B cell (primary cell): ENCODE results near the gene PIK3R1. TPM values are rescaled to one million over a fixed set of nuclear protein-coding genes. Genes with fewer than 3 reads are reported as not detected.

Experiments
- ATAC-seq: fragments of 200-7000 bp; cut with Tn5 transposase; one replicate; pipeline ENCODE4 v1.10.0; 2021; ENCODE audit warnings: low read depth, mild to moderate bottlenecking, moderate number of reproducible peaks, moderate library complexity
- CTCF ChIA-PET: fragments of 350-600 bp; sonication (Branson Sonifier 250); formaldehyde crosslinking; loops from one replicate; lab custom pipeline; 2021; ENCODE audit warnings: antibody characterized with exemption, inconsistent platforms; lab: Charles Lee
- POLR2A ChIA-PET: fragments of 350-600 bp; sonication (Branson Sonifier 250); formaldehyde crosslinking; loops from one replicate; lab custom pipeline; 2021; ENCODE audit warnings: antibody characterized with exemption; lab: Charles Lee
- DNase-seq: peaks from one replicate; pipeline ENCODE4 v3.0.0; 2013
- H2AFZ ChIP-seq: 2 replicates; pipeline ENCODE4 v1.6.1; 2012; ENCODE audit warnings: mild to moderate bottlenecking, low read depth, low read length; ENCODE audit not compliant: insufficient read depth, poor library complexity, severe bottlenecking
- H3K27ac ChIP-seq, 2 donors: 1 replicate in 1 of 2; 2 replicates in 1 of 2; pipeline ENCODE4 v1.5.1; 2012 to 2013; ENCODE audit warnings: low read length in 2 of 2, mild to moderate bottlenecking in 2 of 2, moderate library complexity in 1 of 2
- H3K27me3 ChIP-seq, 4 experiments: fragments of 200-600 bp in 1 of 4; sonication (generic) in 1 of 4; replicated peaks in 1 of 4; 1 replicate in 2 of 4; 2 replicates in 2 of 4; pipeline versions ENCODE4 v1.6.1 to v1.7.0; 2013 to 2016; ENCODE audit warnings: low read length in 3 of 4, mild to moderate bottlenecking in 2 of 4, mixed read lengths in 1 of 4, moderate library complexity in 1 of 4; ENCODE audit not compliant: insufficient read depth in 4 of 4, control insufficient read depth in 3 of 4; ENCODE audit errors: control extremely low read depth in 1 of 4
- H3K36me3 ChIP-seq, 2 experiments: replicated peaks in 1 of 2; 1 replicate in 1 of 2; 2 replicates in 1 of 2; pipeline versions ENCODE4 v1.6.1 to v1.7.1; 2013; ENCODE audit warnings: low read length in 1 of 2; ENCODE audit not compliant: insufficient read depth in 2 of 2, control insufficient read depth in 1 of 2; ENCODE audit errors: control extremely low read depth in 1 of 2, extremely low read depth in 1 of 2
- H3K4me1 ChIP-seq, 2 donors: fragments of 200-600 bp in 1 of 2; sonication (generic) in 1 of 2; 1 replicate in 1 of 2; 2 replicates in 1 of 2; pipeline versions ENCODE4 v1.5.1 to v1.6.1; 2013 to 2017; ENCODE audit warnings: low read length in 2 of 2; ENCODE audit not compliant: control insufficient read depth in 2 of 2, insufficient read depth in 2 of 2
- H3K4me2 ChIP-seq: replicated peaks from 2 replicates; pipeline ENCODE3; 2012; ENCODE audit warnings: mild to moderate bottlenecking, low read depth, low read length; ENCODE audit not compliant: poor library complexity, severe bottlenecking
- H3K4me3 ChIP-seq, 5 experiments: fragments of 200-600 bp in 1 of 5; sonication (generic) in 1 of 5; 1 replicate in 3 of 5; 2 replicates in 2 of 5; pipeline versions ENCODE4 v1.5.1 to v1.7.0; 2011 to 2016; ENCODE audit warnings: low read length in 4 of 5, mild to moderate bottlenecking in 4 of 5, low read depth in 2 of 5, control low read depth in 1 of 5, moderate library complexity in 1 of 5; ENCODE audit not compliant: insufficient read depth in 1 of 5; ENCODE audit errors: control extremely low read depth in 1 of 5, extremely low read depth in 1 of 5
- H3K79me2 ChIP-seq: fragments of 200-600 bp; sonication (generic); one replicate; pipeline ENCODE4 v1.6.0; 2016; ENCODE audit warnings: low read length; ENCODE audit not compliant: control insufficient read depth, insufficient read depth
- H3K9ac ChIP-seq: fragments of 200-600 bp; sonication (generic); 2 replicates; pipeline ENCODE4 v1.6.1; 2017; ENCODE audit warnings: mild to moderate bottlenecking, low read length, moderate library complexity
- H3K9me3 ChIP-seq, 3 donors: one replicate each; pipeline versions ENCODE4 v1.6.1 to v1.7.1; 2013; ENCODE audit warnings: low read length in 2 of 3; ENCODE audit not compliant: control insufficient read depth in 2 of 3, insufficient read depth in 1 of 3; ENCODE audit errors: control extremely low read depth in 1 of 3
- H4K20me1 ChIP-seq: 2 replicates; pipeline ENCODE4 v1.6.0; 2012; ENCODE audit warnings: mild to moderate bottlenecking, low read length; ENCODE audit not compliant: insufficient read depth, control insufficient read depth, poor library complexity, severe bottlenecking
- H3K27ac Mint-ChIP-seq: one replicate; pipeline ENCODE4 v1.8.0; 2021; ENCODE audit warnings: mixed read lengths
- H3K27me3 Mint-ChIP-seq: one replicate; pipeline ENCODE4 v1.8.0; 2021; ENCODE audit warnings: mixed read lengths
- H3K4me1 Mint-ChIP-seq: one replicate; pipeline ENCODE4 v1.8.0; 2021; ENCODE audit warnings: mixed read lengths
- H3K4me3 Mint-ChIP-seq: one replicate; pipeline ENCODE4 v1.8.0; 2021; ENCODE audit warnings: mixed read lengths
- H3K9me3 Mint-ChIP-seq: one replicate; pipeline ENCODE4 v1.8.0; 2022; ENCODE audit warnings: mixed read lengths; ENCODE audit not compliant: insufficient read depth
- EZH2 ChIP-seq: IDR thresholded peaks from 2 replicates; pipeline ENCODE4 v1.6.1; 2012; ENCODE audit warnings: borderline replicate concordance, low read depth, mild to moderate bottlenecking, moderate library complexity, low read length; ENCODE audit not compliant: insufficient read depth, poor library complexity, severe bottlenecking
- WGBS: methylation state at CpG from one replicate; pipeline ENCODE4 v1.1.5; 2013; ENCODE audit warnings: missing lambda C conversion rate; ENCODE audit not compliant: insufficient coverage; 5-methylcytosine and 5-hydroxymethylcytosine counted together
- intact Hi-C: fragments of 100-400 bp; cut with micrococcal nuclease; formaldehyde crosslinking; loops from one replicate; pipeline ENCODE4 v1.10.0; 2022
- polyA plus RNA-seq: library from polyadenylated mRNA; depleted of rRNA; stranded (reverse); fragments of >200 nt; gene quantifications from 2 replicates; pipeline ENCODE4 v1.2.3, GENCODE V29; 2012
- total RNA-seq, 2 donors: library from RNA; stranded (reverse); fragments of 120-200 nt in 1 of 2; gene quantifications; 1 replicate in 1 of 2; 2 replicates in 1 of 2; pipeline versions ENCODE4 v1.2.3 to v1.2.4, GENCODE V29; 2013 to 2022
- TF ChIP-seq, protein P1 (sequence below): fragments of 200-600 bp; IDR thresholded peaks from one replicate; pipeline ENCODE4 v1.8.0; 2022; ENCODE audit warnings: antibody characterized with exemption, mild to moderate bottlenecking

PIK3R1 gene
- total and polyA plus RNA-seq, 2 donors (not counting 1 experiment from before 2014, with no cell fraction given): 5.6 to 63.8 TPM

DNA sequence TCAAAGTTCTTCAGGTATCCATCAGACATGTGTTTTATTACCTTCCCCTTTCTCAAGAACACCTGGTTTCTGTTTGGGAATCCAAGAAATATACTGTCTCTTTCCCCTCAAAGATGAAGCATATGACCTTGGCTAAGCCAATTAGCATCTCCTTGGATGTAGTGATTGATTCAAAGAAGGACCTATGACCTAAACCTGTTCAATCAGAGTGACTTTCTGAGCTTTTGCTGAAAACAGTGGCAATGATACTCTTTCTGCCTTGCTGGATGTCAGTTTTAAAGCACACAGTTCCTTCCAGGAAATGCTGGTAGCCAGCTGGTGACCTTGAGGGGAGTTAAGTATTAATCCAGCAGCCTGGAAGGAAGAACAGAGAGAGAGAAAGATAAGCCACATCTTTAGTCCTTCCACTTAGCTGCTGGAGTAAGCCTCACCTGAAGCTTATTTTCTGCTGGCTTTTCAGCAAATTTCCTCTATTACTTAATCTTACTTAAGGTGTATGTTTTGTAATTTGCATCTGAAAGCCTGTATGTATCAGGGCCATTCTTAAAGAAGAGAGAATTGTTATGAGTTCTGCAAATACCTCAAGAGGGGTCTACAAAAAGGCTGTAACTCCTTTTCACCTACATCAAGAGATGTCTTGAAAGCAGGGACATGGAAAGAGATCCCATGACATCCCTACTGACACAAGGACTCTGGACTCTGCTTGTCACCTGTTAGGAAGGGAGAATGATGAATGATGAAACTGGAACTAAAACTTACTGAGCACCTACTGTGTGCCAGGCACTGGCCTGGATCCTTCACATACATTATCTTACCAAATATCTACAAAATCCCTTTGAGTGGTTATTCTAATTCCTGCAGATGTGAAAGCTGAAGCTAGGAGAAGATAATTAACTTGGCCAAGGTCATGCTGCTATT lies 35.2 kb upstream of the PIK3R1 start:
- H3K4me2 ChIP-seq: no peak overlapping the region
- Mint-ChIP-seq H3K27me3 (no peaks in the 10 kb centered on the region), H3K27ac (no peak overlapping the region), H3K4me1 (peaks cover 4% of the 10 kb centered on the region), H3K4me3 (no peak overlapping the region), H3K9me3 (no peaks in the 10 kb centered on the region)
- H2AFZ ChIP-seq: no peak overlapping the region
- DNase-seq (no peak), ATAC-seq (no peak)
- H3K4me3 ChIP-seq: no peak overlapping the region
- H3K27me3 ChIP-seq: no peaks in the 10 kb centered on the region
- intact Hi-C loops: loop anchor here (5.0 kb wide), 1 partner anchor 37 kb away; the partner anchor contains the start of gene PIK3R1
- H3K36me3 ChIP-seq: no peaks in the 10 kb centered on the region
- TF ChIP-seq EZH2: no peak
- TF ChIP-seq, protein P1, sequence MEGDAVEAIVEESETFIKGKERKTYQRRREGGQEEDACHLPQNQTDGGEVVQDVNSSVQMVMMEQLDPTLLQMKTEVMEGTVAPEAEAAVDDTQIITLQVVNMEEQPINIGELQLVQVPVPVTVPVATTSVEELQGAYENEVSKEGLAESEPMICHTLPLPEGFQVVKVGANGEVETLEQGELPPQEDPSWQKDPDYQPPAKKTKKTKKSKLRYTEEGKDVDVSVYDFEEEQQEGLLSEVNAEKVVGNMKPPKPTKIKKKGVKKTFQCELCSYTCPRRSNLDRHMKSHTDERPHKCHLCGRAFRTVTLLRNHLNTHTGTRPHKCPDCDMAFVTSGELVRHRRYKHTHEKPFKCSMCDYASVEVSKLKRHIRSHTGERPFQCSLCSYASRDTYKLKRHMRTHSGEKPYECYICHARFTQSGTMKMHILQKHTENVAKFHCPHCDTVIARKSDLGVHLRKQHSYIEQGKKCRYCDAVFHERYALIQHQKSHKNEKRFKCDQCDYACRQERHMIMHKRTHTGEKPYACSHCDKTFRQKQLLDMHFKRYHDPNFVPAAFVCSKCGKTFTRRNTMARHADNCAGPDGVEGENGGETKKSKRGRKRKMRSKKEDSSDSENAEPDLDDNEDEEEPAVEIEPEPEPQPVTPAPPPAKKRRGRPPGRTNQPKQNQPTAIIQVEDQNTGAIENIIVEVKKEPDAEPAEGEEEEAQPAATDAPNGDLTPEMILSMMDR: no peak
- no peaks in the 10 kb centered on the region for H4K20me1 ChIP-seq
- H3K9me3 ChIP-seq: peaks cover 0 to under 1% (median 0%) of the 10 kb centered on the region in 3 donors
- CTCF ChIA-PET: interaction anchor here (1.1 kb wide), 1 partner anchor 72 kb away, joined by 3 read pairs; no protein-coding TSS in a partner anchor
- POLR2A ChIA-PET: no interaction called here
- no peak overlapping the region for H3K9ac ChIP-seq
- no peaks in the 10 kb centered on the region for H3K79me2 ChIP-seq
- peaks cover 0 to 3% of the 10 kb centered on the region in 2 donors for H3K4me1 ChIP-seq
- no peak overlapping the region for H3K27ac ChIP-seq

DNA sequence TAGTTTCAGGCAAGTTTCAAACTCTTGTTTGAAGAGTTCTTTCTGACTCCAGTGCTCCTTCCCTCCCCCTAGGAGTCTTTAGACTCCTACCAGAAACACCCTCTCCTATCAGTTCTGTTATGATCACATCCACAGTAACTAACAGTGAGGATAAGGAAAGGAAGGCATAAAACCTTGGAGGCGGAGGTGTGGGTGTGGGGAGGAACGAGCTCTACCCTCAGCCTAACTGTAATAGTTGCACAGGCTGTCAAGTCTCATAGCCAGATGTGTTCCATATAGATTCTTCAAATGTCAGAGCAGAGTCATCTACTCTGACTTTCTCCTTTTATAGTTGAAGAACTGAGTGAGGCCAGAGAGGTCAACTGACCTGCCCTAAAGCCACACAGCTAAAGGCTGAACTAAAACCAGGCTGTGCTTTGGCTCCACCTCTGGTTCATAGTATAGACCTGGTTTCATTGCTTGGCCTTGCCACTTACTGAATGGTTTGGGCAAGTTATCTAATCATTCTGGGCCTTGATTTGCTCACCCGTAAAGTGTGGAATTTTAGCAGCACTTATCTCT lies 34.4 kb upstream of the PIK3R1 start:
- no peak overlapping the region for H3K4me3 Mint-ChIP-seq
- no peak overlapping the region for H3K27ac Mint-ChIP-seq
- H4K20me1 ChIP-seq: no peaks in the 10 kb centered on the region
- H3K79me2 ChIP-seq: no peaks in the 10 kb centered on the region
- DNase-seq (no peak), ATAC-seq (no peak)
- no peak overlapping the region for H3K9ac ChIP-seq
- ChIA-PET CTCF (interaction anchor here (1.1 kb wide), 1 partner anchor 72 kb away, joined by 3 read pairs; no protein-coding TSS in a partner anchor), POLR2A (no interaction called here)
- TF ChIP-seq EZH2: no peak
- TF ChIP-seq, protein P1: no peak
- peaks cover 4% of the 10 kb centered on the region for H3K4me1 Mint-ChIP-seq
- H3K27me3 Mint-ChIP-seq: no peaks in the 10 kb centered on the region
- no peak overlapping the region for H3K4me3 ChIP-seq
- intact Hi-C loops: loop anchor here (5.0 kb wide), 1 partner anchor 36 kb away; the partner anchor contains the start of gene PIK3R1
- peaks cover 0 to 2% (median 0%) of the 10 kb centered on the region in 3 donors for H3K9me3 ChIP-seq
- H3K9me3 Mint-ChIP-seq: no peaks in the 10 kb centered on the region
- no peak overlapping the region for H2AFZ ChIP-seq
- H3K27ac ChIP-seq: no peak overlapping the region
- no peaks in the 10 kb centered on the region for H3K36me3 ChIP-seq
- peaks cover 0 to 3% of the 10 kb centered on the region in 2 donors for H3K4me1 ChIP-seq
- WGBS: no CpG with 5 or more reads among the region's 3 CpGs
- no peaks in the 10 kb centered on the region for H3K27me3 ChIP-seq
- no peak overlapping the region for H3K4me2 ChIP-seq
